Esophagus squamous epithelium (tissue), 4 donors: ENCODE results near the gene MAOB.

Experiments
- POLR2A ChIP-seq, 4 donors: fragments of 450-650 bp; IDR thresholded peaks; one replicate each; pipeline ENCODE4 v1.6.1; 2017; ENCODE audit warnings: antibody characterized with exemption in 4 of 4, mild to moderate bottlenecking in 4 of 4, moderate library complexity in 3 of 4
- TF ChIP-seq, protein P1 (sequence below), 6 experiments: fragments of 450-650 bp in 4 of 6; fragments of 200-600 bp in 2 of 6; sonication (generic) in 2 of 6; IDR thresholded peaks; one replicate each; pipeline ENCODE4 v1.5.1; 2016 to 2019; ENCODE audit warnings: antibody characterized with exemption in 6 of 6, mild to moderate bottlenecking in 4 of 6, moderate library complexity in 4 of 6

DNA sequence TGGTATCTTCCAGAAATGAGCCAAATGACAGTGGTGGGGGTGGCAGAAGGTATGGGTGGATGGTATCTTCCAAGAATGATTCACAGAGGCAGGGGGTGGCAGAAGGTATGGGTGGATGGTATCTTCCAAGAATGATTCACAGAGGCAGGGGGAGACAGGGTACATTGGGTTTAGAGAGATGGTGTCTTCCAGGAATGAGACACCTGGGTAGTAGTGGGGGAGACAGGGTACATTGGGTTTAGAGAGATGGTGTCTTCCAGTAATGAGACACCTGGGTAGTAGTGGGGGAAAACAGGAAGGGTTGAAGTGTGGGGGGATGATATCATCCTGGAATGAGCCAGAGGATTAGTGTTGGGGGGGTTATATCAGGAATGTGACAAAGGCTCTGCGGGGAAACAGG is 164.2 kb downstream of the MAOB start:
- TF ChIP-seq, protein P1, sequence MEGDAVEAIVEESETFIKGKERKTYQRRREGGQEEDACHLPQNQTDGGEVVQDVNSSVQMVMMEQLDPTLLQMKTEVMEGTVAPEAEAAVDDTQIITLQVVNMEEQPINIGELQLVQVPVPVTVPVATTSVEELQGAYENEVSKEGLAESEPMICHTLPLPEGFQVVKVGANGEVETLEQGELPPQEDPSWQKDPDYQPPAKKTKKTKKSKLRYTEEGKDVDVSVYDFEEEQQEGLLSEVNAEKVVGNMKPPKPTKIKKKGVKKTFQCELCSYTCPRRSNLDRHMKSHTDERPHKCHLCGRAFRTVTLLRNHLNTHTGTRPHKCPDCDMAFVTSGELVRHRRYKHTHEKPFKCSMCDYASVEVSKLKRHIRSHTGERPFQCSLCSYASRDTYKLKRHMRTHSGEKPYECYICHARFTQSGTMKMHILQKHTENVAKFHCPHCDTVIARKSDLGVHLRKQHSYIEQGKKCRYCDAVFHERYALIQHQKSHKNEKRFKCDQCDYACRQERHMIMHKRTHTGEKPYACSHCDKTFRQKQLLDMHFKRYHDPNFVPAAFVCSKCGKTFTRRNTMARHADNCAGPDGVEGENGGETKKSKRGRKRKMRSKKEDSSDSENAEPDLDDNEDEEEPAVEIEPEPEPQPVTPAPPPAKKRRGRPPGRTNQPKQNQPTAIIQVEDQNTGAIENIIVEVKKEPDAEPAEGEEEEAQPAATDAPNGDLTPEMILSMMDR (IDR thresholded peaks at IDR 0.05), result no peak
- TF ChIP-seq POLR2A (IDR thresholded peaks at IDR 0.05), result no peak
